ENCODE measurements around the gene CACNB2. TPM values are rescaled to one million over a fixed set of nuclear protein-coding genes. Genes with fewer than 3 reads are reported as not detected.

CACNB2 gene
- total RNA-seq, 4 donors from 2014 or later, result 0.13 to 1.5 (median 0.18) TPM; not detected in 1

- Histone ChIP-seq H3K4me3 (no peak overlapping the region), H3K9me3 (no peaks in the 10 kb centered on the region), H3K36me3 (no peaks in the 10 kb centered on the region), H3K4me1 (no peaks in the 10 kb centered on the region), H3K27ac (no peak overlapping the region), H3K27me3 (no peaks in the 10 kb centered on the region)
- DNase-seq (no peak), ATAC-seq (no peak)
- intact Hi-C loops (cut with DNase I; ENCODE audit: low total_unique reads) (no loop called here), in situ Hi-C loops (cut with MboI; ENCODE audit: low sequenced_read_pairs in 4 of 4) (loop anchor here in 1 of 4 donors (25.0 kb wide), 2 partner anchors 309 to 609 kb away; partner anchors contain the start of gene HACD1)
- no peak for TF ChIP-seq CTCF (IDR thresholded peaks at IDR 0.05 in 4 of 5, conservative IDR thresholded peaks at IDR 0.05 in 1 of 5)
- no peak for TF ChIP-seq POLR2A (IDR thresholded peaks at IDR 0.05)
Observed at GRCh38 chr10:18221123-18221522, 80.9 kb downstream of the CACNB2 start.

GRCh38 chr10:18221882-18222281 is 81.7 kb downstream of the CACNB2 start:
- DNase-seq (no peak), ATAC-seq (no peak)
- Histone ChIP-seq H3K27me3 (no peaks in the 10 kb centered on the region), H3K9me3 (no peaks in the 10 kb centered on the region), H3K4me1 (no peaks in the 10 kb centered on the region), H3K4me3 (no peak overlapping the region), H3K36me3 (no peaks in the 10 kb centered on the region), H3K27ac (no peak overlapping the region)
- intact Hi-C loops (cut with DNase I; ENCODE audit: low total_unique reads), result no loop called here
- TF ChIP-seq POLR2A (IDR thresholded peaks at IDR 0.05) (no peak), CTCF (IDR thresholded peaks at IDR 0.05 in 4 of 5, conservative IDR thresholded peaks at IDR 0.05 in 1 of 5) (no peak)
- in situ Hi-C loops (cut with MboI; ENCODE audit: low sequenced_read_pairs in 4 of 4), result loop anchor here in 1 of 4 donors (25.0 kb wide), 2 partner anchors 310 to 610 kb away; partner anchors contain the start of gene HACD1

GRCh38 chr10:18222866-18223265 is 82.6 kb downstream of the CACNB2 start:
- intact Hi-C loops (cut with DNase I; ENCODE audit: low total_unique reads) (no loop called here), in situ Hi-C loops (cut with MboI; ENCODE audit: low sequenced_read_pairs in 4 of 4) (loop anchor here in 1 of 4 donors (25.0 kb wide), 2 partner anchors 311 to 611 kb away; partner anchors contain the start of gene HACD1)
- Histone ChIP-seq H3K27ac (no peak overlapping the region), H3K4me1 (no peaks in the 10 kb centered on the region), H3K27me3 (no peaks in the 10 kb centered on the region), H3K36me3 (no peaks in the 10 kb centered on the region), H3K9me3 (no peaks in the 10 kb centered on the region), H3K4me3 (no peak overlapping the region)
- DNase-seq (no peak), ATAC-seq (no peak)
- no peak for TF ChIP-seq POLR2A (IDR thresholded peaks at IDR 0.05)

GRCh38 chr10:18223898-18224297 is 83.7 kb downstream of the CACNB2 start:
- intact Hi-C loops (cut with DNase I; ENCODE audit: low total_unique reads) (no loop called here), in situ Hi-C loops (cut with MboI; ENCODE audit: low sequenced_read_pairs in 4 of 4) (loop anchor here in 1 of 4 donors (25.0 kb wide), 2 partner anchors 312 to 612 kb away; partner anchors contain the start of gene HACD1)
- no peak for ATAC-seq
- H3K9me3 ChIP-seq, result no peaks in the 10 kb centered on the region
- H3K27me3 ChIP-seq, result no peaks in the 10 kb centered on the region
- no peaks in the 10 kb centered on the region for H3K36me3 ChIP-seq
- H3K27ac ChIP-seq, result no peak overlapping the region
- H3K4me3 ChIP-seq, result no peak overlapping the region
- no peaks in the 10 kb centered on the region for H3K4me1 ChIP-seq
- DNase-seq, result no peak
- TF ChIP-seq POLR2A (IDR thresholded peaks at IDR 0.05), result no peak
- no peak for TF ChIP-seq CTCF (IDR thresholded peaks at IDR 0.05 in 4 of 5, conservative IDR thresholded peaks at IDR 0.05 in 1 of 5)

- ATAC-seq (no peak), DNase-seq (no peak)
- Histone ChIP-seq H3K4me3 (no peak overlapping the region), H3K9me3 (no peaks in the 10 kb centered on the region), H3K4me1 (no peaks in the 10 kb centered on the region), H3K27ac (no peak overlapping the region), H3K27me3 (no peaks in the 10 kb centered on the region), H3K36me3 (no peaks in the 10 kb centered on the region)
- intact Hi-C loops (cut with DNase I; ENCODE audit: low total_unique reads), result no loop called here
- no peak for TF ChIP-seq POLR2A (IDR thresholded peaks at IDR 0.05)
- TF ChIP-seq CTCF (IDR thresholded peaks at IDR 0.05 in 4 of 5, conservative IDR thresholded peaks at IDR 0.05 in 1 of 5), result no peak
- in situ Hi-C loops (cut with MboI; ENCODE audit: low sequenced_read_pairs in 4 of 4), result loop anchor here in 1 of 4 donors (25.0 kb wide), 2 partner anchors 313 to 613 kb away; partner anchors contain the start of gene HACD1
Observed at GRCh38 chr10:18224626-18225445, 84.6 kb downstream of the CACNB2 start.

Data from gastrocnemius medialis (tissue), 4 donors.